WTC11 (cell line): ENCODE results near the gene FNDC3A. TPM values are rescaled to one million over a fixed set of nuclear protein-coding genes. Genes with fewer than 3 reads are reported as not detected.

ENCODE experiments used
- AR ChIP-seq: fragments of 250-450 bp; sonication (Bioruptor Pico); IDR thresholded peaks from 2 replicates; pipeline ENCODE4 v1.9.0; 2021; ENCODE audit warnings: mild to moderate bottlenecking
- ARID4B ChIP-seq: sonication (generic); formaldehyde crosslinking; IDR thresholded peaks from 2 replicates; pipeline ENCODE4 v1.8.0; 2023; ENCODE audit warnings: missing genetic modification reagents, mild to moderate bottlenecking, borderline replicate concordance
- ERG ChIP-seq: fragments of 250-450 bp; sonication (Bioruptor Pico); IDR thresholded peaks from 2 replicates; pipeline ENCODE4 v1.8.0; 2021; ENCODE audit warnings: mild to moderate bottlenecking
- NR3C1 ChIP-seq: sonication (generic); formaldehyde crosslinking; conservative IDR thresholded peaks from 2 replicates; pipeline ENCODE4 v1.8.1; 2023; ENCODE audit warnings: low read depth, mild to moderate bottlenecking, missing genetic modification reagents
- SMAD3 ChIP-seq: sonication (generic); formaldehyde crosslinking; IDR thresholded peaks from 2 replicates; pipeline ENCODE4 v1.8.0; 2022; ENCODE audit warnings: missing genetic modification reagents, mild to moderate bottlenecking, borderline replicate concordance
- USF1 ChIP-seq: sonication (generic); formaldehyde crosslinking; IDR thresholded peaks from 2 replicates; pipeline ENCODE4 v1.8.0; 2022; ENCODE audit warnings: mild to moderate bottlenecking, missing genetic modification reagents
- ZNF263 ChIP-seq: sonication (generic); formaldehyde crosslinking; IDR thresholded peaks from 2 replicates; pipeline ENCODE4 v1.8.1; 2022; ENCODE audit warnings: low read depth, mild to moderate bottlenecking, moderate library complexity, missing genetic modification reagents
- ZNF425 ChIP-seq: fragments of 250-450 bp; sonication (Bioruptor Pico); conservative IDR thresholded peaks from 2 replicates; pipeline ENCODE4 v1.9.0; 2021; ENCODE audit warnings: mild to moderate bottlenecking
- ZNF532 ChIP-seq: fragments of 250-450 bp; sonication (Bioruptor Pico); IDR thresholded peaks from 2 replicates; pipeline ENCODE4 v1.9.0; 2021; ENCODE audit warnings: mild to moderate bottlenecking, borderline replicate concordance
- ZSCAN18 ChIP-seq: fragments of 250-450 bp; sonication (Bioruptor Pico); IDR thresholded peaks from 2 replicates; pipeline ENCODE4 v2.1.2; 2022; ENCODE audit warnings: mild to moderate bottlenecking, moderate library complexity
- total RNA-seq: library from RNA; stranded (reverse); gene quantifications from 3 replicates; pipeline ENCODE4 v1.2.3, GENCODE V29; 2021

FNDC3A gene
- total RNA-seq, 1 experiment from 2014 or later, result 24.8 TPM

GRCh38 chr13:49220036-49220855 is 244.5 kb downstream of the FNDC3A start, which contains the start of gene MLNR (continued):
- TF ChIP-seq ARID4B, result peak; percentile 95
- no peak for TF ChIP-seq AR (CRISPR knock-in tag)
- peak; percentile 77 for TF ChIP-seq USF1
- TF ChIP-seq SMAD3 (CRISPR knock-in tag), result peak; percentile 78
- TF ChIP-seq ZSCAN18 (CRISPR knock-in tag), result no peak
- TF ChIP-seq NR3C1 (CRISPR knock-in tag), result no peak
- TF ChIP-seq ZNF425 (CRISPR knock-in tag), result no peak
- TF ChIP-seq ERG (CRISPR knock-in tag), result no peak
- no peak for TF ChIP-seq ZNF532 (CRISPR knock-in tag)
- no peak for TF ChIP-seq ZNF263 (CRISPR knock-in tag)
